Left hindlimb (tissue), 1 donor: Measurements from ENCODE around the gene HAPSTR1.
"Not testable (repeated sequence)": the region's sequence is repeated elsewhere in the genome, so short reads cannot be mapped to it uniquely, and the experiment has no call there.

Experiments used
- DNase-seq: peaks from one replicate; pipeline ENCODE4 v3.0.0-alpha.2; 2018

The HAPSTR1 gene, protein sequence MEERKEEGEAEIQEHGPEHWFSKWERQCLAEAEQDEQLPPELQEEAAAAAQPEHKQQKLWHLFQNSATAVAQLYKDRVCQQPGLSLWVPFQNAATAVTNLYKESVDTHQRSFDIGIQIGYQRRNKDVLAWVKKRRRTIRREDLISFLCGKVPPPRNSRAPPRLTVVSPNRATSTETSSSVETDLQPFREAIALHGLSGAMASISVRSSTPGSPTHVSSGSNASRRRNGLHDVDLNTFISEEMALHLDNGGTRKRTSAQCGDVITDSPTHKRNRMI

DNA sequence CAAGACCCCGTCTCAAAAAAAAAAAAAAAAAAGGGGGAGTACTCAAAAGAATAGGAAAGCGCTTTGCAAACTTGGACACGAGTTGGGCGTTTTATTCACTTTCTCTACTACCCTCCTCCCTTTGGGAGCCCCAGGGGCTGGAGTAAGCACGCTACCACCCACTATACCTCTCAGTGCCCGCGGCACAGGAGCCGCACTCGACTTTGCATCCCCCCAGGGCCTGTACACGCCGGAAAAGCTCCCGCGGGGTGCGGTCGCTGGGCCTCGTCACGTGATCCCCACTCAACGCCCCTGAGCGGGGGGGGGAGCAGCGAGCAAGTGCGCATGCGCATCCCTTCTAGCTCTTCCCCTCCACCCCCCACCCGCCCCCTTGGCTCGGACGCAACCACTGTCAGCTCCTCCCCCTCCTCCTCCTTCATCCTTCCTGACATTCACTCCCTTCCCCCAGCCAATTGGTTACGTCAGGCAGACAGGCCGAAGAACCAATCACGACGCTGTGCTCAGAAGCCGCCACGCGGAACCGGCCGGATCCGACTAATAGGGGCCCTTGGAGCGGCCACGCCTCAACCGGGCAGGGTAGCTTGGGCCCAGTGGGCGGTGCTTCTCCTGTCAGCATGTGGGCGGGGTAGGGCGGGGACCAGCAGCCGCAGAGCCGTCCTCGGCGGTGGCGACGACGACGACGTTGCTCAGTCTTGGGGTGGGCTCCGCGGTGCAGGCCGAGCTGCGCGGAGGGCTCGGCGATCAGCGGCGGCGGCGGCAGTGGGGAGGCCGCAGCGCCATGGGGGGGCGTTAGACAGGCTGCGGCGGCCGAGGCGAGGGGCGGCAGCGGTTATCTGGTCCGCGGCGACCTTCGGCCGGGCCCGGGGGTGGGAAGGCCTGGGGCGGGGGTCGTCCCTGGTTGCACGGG is at the start of gene HAPSTR1:
TSS of gene HAPSTR1 (plus strand) at position 685 of the 907 bp plus-strand sequence. CDS start 401 bp downstream, outside the sequence.
- peak; percentile 100 for DNase-seq

DNA sequence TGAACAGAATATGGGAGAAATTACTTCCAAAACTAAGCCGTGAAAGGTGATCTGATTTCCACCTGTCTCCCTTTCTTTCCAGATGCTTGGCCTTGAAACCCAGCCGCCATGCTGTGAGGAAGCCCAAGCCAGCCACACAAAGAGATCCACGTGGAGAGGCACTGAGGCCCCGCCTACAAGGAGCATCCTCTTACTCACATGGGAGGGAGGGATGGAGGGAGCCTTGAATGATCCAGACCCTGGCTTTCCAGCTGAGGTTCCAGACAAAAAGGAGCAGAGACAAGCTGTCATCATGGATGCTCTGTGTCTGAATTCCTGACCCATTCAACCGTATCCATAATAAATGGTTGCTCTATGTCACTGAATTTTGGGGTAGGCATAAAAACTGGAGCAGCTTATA is 48.9 kb upstream of the HAPSTR1 start:
- no peak for DNase-seq

DNA sequence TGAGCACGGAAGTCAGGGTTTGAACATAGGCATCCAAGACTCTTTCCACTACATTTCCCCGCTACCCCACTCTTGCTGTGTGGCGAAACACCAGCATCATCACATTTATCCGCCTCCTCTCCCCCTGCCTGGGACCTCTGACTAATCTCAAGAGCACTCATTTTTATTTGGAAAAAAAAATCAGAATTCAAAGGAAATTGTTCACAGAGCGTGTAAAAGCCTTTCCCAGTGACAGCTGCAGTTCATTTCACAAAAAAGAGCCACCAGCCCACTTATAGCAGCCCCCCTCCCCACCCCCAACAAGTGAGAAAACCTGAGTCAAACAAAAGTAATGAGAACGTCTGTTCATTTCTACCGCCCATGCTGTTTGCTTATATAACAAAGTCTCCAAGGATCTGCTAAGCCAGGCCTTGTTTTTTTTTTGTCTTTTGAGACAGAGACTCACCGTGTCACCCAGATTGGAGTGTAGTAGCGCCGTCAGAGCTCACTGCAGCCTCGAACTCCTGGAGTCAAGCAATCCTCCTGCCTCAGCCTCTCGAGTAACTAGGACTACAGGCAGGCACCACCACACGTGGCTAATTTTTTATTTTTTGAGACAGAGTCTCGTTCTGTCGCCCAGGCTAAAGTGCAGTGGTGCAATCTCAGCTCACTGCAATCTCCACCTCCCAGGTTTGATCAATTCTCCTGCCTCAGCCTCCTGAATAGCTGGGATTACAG is 48.3 kb upstream of the HAPSTR1 start:
- no peak for DNase-seq

DNA sequence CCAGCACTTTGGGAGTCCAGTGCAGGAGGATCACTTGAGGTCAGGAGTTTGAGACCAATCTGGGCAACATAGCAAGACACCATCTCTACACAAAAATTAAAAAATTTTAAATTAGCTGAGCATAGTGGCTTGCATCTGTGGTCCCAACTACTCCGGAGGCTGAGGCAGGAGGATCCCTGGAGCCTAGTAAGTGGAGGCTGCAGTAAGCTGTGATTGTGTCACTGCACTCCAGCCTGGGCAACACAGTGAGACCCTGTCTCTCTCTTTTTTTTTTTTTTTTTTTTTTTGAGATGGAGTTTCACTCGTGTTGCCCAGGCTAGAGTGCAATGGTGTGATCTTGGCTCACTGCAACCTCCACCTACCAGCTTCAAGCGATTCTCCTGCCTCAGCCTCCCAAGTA is 45.9 kb upstream of the HAPSTR1 start:
- DNase-seq = not testable (repeated sequence)

DNA sequence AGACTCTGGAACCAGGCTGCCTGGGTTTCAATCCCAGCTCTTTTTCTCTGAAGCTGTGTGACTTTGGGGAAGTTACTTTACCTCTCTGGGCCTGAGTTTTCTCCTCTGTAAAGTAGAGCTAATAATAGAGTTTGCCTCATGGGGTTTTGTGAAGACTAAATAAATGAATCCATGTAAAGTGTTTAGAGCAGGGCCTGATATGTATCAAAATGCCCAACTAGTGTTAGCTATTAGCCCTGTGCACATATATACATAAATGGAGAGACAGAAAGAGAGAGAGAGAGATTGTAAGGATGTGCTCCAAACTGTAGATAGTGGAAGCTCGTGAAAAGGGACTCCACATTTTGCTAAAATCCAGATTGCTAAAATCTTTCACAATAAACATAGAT is 44.8 kb upstream of the HAPSTR1 start:
- no peak for DNase-seq

DNA sequence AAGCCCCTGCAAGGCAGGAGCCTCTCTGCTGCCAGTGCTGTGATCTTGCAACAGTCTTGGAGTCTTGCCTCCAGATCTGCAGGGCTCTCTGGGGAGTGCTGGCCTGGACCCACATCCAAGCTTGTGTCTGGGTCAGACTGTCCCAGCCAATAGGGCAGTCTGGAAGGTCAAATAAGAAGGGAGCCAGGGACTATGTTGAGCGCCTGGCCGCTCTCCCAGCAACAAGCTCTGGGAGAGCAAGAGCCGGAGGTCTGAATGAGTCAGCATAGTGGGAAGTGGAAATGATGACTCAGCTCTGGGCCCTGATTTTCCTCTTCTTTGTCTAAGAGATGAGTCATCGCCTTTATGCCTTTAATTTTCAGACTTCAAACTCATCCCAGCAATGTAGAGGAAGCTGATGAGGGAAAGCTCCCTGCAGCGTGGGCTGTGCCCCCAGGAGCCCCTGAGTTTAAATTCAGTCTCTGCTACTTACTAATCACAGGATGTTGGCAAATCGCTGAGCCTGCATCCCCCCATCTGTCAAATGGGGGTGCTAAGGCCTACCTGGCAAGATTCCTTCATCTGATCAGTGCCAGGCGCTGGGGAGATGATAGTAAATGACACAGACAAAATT is 43.6 kb upstream of the HAPSTR1 start:
- DNase-seq = peak; percentile 74

DNA sequence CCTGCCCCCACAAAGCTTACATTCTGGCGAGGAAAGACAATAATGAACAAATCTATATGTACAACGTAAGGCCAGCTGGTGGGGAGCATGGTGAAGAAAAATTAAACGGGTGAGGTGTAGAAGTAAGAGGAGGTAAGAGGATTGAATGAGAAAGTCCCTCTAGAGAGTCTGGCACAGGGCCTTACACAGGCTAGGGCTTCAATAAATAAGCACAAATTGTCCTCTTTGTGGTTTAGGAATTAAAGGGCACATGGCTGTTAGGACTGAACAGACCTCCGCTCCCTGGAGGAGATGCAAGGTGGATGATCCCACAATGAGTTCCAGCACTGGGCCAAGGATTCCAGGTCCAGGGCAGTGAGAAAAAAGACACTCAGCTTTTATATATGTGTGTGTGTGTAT is 43.1 kb upstream of the HAPSTR1 start:
- DNase-seq = no peak

DNA sequence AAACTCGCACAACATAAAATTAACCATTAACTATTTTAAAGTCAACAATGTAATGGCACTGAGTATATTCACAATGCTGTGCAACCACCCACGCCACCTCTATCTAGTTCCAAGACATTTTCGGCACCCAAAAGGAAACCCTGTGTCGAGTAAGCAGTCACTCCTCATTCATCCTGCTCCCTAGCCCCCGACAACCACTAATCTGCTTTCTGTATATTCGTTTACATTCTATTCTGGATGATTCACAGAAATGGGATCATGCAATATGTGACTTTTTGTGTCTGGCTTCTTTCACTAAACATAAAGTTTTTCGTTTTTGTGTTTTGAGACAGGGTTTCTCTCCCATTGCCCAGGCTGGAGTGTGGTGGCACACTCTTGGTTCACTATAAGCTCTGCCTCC is 42.2 kb upstream of the HAPSTR1 start:
- no peak for DNase-seq

DNA sequence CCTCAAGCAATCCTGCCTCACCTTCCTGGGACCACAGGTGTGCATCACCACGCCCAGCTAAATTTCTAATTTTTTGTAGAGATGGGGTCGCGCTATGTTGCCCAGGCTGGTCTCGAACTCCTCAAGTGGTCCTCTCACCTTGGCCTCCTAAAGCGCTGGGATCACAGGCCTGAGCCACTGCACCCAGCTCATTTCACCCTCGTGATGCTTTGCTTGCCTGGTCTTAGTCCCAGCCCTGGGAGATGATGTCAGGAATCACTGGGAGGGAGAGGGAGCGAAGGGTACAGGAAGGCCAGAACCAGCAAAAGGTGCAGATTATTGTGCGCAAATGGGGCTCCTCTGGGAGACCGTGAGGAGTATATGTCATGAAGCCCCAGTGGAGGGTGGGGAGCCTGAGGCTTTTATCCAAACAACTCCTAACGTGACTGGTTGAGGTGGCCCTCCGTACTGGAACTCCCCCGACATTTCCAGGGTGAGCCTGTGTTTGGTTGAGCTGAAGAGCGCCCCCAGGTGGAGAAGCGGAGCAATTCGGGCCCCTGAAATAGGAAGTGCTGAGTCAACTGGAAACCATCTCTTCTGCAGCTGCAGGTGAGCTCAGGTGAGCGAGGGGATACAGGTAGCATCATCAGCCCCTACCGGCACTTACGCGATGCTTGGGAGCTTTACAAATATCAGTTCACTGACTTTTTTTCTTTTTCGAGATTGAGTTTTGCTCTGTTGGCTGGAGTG is 41.2 kb upstream of the HAPSTR1 start:
- DNase-seq = no peak

DNA sequence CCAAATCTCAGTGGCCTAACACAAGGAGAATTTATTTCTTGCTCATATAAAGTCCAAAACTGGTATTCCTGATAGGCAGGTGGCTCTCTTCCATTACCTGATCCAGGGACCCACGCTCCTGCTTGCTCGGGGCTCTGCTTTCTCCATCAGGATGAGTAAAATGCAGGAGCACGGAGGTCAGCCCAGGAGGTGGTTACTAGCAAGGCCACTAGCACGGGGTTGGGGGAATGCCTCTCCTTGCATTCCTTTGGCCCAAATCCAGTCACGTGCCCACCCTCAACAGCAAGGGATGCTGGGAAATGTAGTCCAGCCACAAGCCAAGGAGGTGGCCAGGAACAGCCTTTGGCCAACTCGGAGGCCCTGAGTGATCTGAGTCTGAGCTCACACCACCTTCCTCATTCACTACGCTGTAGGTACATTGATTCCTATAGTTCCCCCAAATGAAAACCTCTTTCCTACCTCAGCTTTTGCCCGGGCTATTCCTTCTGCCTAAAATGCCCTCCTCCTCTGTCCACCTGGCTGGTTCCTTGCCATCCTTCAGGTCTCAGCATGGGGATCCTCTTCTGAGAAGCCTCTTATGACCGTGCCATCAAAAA is 38.3 kb upstream of the HAPSTR1 start:
- DNase-seq = peak; percentile 38

DNA sequence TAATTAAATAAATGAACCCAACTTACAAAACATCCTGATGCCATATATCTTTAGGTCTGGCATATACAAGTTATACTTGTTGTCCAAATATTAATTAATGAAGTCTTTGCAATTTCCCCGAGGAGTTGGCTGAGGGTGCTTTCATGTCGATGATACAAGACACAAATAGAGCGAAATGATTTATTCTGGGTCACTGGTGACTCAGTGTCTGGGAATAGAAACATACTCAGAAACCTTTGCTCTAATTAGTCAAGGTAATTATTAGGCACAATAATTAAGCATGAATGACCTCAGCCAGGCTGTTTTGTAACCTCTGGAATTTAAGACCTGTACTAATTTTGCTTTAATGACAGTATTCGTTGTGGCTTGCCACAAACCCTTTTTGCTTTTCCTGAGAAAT is 37.0 kb upstream of the HAPSTR1 start:
- no peak for DNase-seq

DNA sequence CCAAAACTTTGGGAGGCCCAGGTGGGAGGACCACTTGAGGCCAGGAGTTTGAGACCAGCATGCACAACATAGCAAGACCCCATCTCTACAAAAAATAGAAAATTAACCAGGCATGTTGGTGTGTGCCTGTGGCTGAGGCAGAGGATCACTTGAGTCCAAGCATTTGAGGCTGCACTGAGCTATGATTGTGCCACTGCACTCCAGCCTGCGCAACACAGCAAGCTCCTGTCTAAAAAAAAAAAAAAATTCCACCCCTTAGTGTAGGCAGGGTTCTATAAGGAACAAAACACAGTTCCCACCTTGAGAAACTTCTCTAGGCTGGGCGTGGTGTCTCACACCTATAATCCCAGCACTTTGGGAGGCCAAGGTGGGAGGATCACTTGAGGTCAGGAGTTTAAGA is 36.3 kb upstream of the HAPSTR1 start:
- no peak for DNase-seq

DNA sequence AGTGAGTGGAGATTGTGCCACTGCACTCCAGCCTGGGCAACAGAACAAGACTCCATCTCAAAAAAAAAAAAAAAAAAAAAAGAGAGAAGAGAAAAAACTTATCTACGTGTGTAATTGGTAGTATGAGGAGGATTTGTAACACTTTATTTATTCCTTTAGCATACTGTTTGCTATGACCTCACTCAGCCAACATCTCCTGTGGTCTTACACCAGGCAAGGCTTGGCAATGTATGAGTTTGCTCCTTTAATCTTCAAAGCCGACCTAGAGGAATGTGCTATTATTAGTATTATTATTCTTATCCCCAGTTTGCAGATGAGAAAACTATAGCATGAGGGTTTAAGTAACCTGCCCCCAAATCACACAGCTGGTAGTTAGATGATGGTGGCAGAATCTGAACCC is 35.8 kb upstream of the HAPSTR1 start:
- no peak for DNase-seq

DNA sequence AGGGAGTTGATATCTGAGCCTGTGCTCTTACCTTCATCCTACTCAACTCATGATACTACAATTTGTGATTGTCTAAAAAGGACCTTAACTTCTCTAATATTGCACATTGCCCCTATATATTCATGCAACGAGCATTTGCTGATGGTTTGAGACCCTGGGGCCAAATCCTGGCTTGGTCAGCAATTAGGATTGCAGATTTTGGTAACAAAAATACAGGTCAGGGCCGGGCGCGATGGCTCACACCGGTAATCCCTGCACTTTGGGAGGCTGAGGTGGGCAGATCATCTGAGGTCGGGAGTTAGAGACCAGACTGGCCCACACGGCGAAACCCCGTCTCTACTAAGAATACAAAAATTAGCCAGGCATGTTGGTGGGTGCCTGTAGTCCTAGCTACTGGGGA is 35.4 kb upstream of the HAPSTR1 start:
- no peak for DNase-seq

DNA sequence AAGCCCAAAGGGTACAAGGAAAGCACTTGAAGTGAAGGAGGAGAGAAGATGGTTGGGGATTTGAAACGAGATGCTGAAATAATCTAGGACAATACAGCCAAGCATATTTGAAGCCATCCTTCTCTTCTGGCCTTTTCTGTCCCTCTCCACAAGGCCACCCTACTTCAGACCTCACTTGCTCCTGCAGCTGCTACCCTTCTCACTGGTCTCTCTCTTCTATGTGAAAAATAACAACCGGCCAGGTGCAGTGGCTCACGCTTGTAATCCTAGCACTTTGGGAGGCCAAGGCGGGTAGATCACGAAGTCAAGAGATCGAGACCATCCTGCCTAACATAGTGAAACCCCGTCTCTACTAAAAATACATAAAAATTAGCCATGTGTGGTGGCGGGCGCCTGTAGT is 33.2 kb upstream of the HAPSTR1 start:
- no peak for DNase-seq

DNA sequence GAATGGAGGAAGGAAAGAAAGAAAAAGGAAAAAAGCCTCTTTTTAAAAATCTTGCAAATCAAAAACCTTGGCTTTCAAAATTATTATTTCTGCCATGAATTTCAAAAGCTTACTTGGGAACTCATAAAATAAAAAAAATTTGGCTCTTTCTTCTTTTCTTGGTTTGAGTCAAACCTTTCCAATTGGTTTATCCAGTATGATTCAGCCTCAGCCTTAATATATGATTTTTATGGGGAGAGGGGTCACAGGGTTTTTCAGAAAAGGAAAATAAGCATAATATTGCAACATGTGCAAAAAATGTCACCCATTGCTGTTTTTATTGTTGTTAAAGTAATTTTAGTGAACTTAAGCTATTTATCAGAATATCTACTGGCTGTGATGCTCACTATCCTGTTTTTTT is 31.2 kb upstream of the HAPSTR1 start:
- DNase-seq = no peak

DNA sequence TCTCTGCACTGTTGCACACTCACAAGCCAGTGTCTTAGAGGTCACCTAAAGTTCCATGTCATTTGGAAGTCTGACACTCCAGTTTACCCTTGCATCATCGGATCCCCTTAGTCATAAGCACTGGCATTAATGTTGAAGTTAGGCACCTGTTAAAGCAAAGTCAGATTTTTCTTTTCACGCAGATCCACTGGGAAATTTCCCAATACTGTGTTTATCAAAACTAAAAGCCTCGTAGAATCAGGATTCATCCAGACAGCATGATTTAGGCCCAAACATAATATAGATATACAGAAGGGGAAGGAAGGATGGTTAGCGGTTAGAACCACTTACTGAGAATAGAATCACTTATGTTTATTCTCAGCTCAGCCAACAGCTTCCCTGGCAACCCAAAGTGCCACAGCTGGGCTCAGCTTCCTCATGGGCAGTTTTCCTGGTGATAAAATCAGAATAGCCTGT is 30.1 kb upstream of the HAPSTR1 start:
- no peak for DNase-seq

DNA sequence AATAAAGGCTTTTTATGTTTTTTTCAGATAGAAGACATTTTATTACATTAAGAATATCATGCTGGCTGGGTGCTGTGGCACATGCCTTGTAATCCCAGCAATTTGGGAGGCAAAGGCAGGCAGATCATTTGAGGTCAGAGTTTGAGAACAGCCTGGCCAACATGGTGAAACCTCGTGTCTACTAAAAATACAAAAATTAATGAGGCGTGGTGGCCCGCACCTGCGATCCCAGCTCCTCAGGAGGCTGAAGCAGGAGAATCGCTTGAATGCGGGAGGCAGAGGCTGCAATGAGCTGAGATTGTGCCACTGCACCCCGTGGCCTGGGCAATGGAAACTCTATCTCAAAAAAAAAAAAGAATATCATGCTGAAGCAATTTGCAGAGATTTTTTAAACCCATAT is 29.1 kb upstream of the HAPSTR1 start:
- no peak for DNase-seq

DNA sequence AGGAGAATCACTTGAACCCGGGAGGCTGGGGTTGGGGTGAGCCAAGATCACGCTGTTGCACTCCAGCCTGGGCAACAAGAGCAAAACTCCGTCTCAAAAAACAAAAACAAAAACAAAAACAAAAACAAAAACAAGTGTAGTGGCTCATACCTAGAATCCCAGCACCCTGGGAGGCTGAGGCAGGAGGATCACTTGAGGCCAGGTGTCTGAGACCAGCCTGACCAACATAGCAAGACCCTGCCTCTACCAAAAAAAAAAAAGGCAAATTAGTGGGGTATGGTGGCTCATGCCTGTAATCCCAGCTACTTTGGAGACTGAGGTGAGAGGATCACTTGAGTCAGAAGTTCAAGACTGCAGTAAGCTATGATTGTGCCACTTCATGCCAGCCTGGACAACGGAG is 26.4 kb upstream of the HAPSTR1 start:
- no peak for DNase-seq

DNA sequence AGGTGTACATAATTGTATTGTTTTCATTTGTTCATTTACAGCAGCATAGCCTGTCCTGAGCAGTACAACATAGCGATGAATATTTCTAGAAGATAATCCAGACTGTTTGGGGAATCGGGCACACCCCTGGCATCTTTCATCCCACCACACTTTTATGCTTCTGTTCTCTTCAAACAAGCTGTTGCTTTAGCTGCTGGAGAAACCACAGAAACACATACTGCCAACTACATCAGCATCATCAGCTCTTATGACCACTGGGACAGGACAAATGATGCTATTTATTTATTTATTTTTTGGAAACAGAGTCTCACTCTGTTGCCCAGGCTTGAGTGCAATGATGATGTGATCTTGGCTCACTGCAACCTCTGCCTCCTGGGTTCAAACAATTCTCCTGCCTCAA is 22.6 kb upstream of the HAPSTR1 start:
- no peak for DNase-seq

DNA sequence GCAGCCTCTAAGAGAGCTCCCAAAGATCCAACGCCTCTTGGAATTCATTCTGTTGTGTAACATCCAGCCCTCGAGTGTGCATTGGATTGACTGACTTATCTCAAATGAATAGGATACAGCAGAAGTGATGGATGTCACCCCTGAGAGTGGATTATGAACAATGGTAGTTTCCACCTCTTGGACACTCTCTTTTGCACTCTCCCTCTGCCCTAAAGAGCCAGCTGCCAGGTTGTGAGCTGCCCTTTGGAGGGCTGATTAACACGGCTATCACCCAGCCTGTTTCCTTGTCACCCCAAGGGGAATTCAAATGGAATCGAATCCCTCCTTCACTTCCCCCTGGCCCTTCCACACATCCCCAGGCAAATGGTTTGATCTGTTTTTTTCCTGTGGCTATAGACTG is 21.2 kb upstream of the HAPSTR1 start:
- DNase-seq = no peak

DNA sequence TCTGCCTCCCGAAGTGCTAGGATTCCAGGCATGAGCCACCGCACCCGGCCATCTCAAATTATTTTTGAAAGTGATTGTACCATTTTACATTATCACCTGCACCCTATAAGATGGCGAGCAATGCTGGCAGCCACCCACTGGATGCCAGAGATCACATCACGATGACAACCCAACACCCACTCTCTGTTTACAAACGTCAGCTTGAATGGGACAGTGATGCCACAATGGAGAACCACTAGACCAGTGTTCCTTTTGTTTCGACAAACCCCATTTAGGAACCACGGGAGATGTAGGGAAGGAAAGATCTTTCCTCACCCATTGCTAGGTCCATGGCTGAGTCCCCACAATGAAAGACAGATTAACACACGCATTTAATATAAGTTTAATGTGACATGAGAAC is 20.1 kb upstream of the HAPSTR1 start:
- no peak for DNase-seq
